HepG2 (cell line): ENCODE data around the gene GPN2. TPM values are rescaled to one million over a fixed set of nuclear protein-coding genes. Genes with fewer than 3 reads are reported as not detected.

Experiments
- ETV6 ChIP-seq: sonication (generic); formaldehyde crosslinking; conservative IDR thresholded peaks from 2 replicates; pipeline ENCODE4 v1.4.0; 2020; ENCODE audit warnings: missing genetic modification reagents
- FOXA3 ChIP-seq: IDR thresholded peaks from 2 replicates; pipeline ENCODE4 v1.6.1; 2016; ENCODE audit warnings: missing genetic modification reagents, missing compliant biosample characterization
- FOXJ3 ChIP-seq: sonication (generic); formaldehyde crosslinking; IDR thresholded peaks from 2 replicates; pipeline ENCODE4 v1.4.0; 2020; ENCODE audit warnings: missing genetic modification reagents, mild to moderate bottlenecking, borderline replicate concordance
- GATAD2A ChIP-seq: IDR thresholded peaks from 2 replicates; pipeline ENCODE4 v1.6.1; 2016
- HNRNPL ChIP-seq: fragments of 200-400 bp; formaldehyde crosslinking; IDR thresholded peaks from 2 replicates; pipeline ENCODE4 v1.6.1; 2017; ENCODE audit warnings: mild to moderate bottlenecking, low read depth, low read length
- KDM4B ChIP-seq: sonication (generic); formaldehyde crosslinking; IDR thresholded peaks from 2 replicates; pipeline ENCODE4 v1.4.0; 2020; ENCODE audit warnings: missing genetic modification reagents
- SALL1 ChIP-seq: sonication (generic); formaldehyde crosslinking; IDR thresholded peaks from 2 replicates; pipeline ENCODE4 v1.8.0; 2022; ENCODE audit warnings: mild to moderate bottlenecking, missing genetic modification reagents
- SOX6 ChIP-seq, 2 experiments: fragments of 450-650 bp in 1 of 2; sonication (generic) in 1 of 2; formaldehyde crosslinking in 1 of 2; IDR thresholded peaks; 2 replicates each; pipeline versions ENCODE4 v1.4.0 to v1.6.1; 2017 to 2020; ENCODE audit warnings: antibody characterized with exemption in 1 of 2, mild to moderate bottlenecking in 1 of 2, missing genetic modification reagents in 1 of 2
- ZFP36L1 ChIP-seq: sonication (generic); formaldehyde crosslinking; IDR thresholded peaks from 2 replicates; pipeline ENCODE4 v1.8.0; 2022; ENCODE audit warnings: mild to moderate bottlenecking, missing genetic modification reagents, moderate library complexity
- ZNF350 ChIP-seq: sonication (generic); formaldehyde crosslinking; IDR thresholded peaks from 2 replicates; pipeline ENCODE4 v1.4.0; 2020; ENCODE audit warnings: mild to moderate bottlenecking, low read depth, missing genetic modification reagents, borderline replicate concordance
- ZNF724P ChIP-seq: sonication (generic); formaldehyde crosslinking; IDR thresholded peaks from 2 replicates; pipeline ENCODE4 v1.8.0; 2022; ENCODE audit warnings: missing genetic modification reagents, borderline replicate concordance
- polyA plus RNA-seq, 8 experiments: library from polyadenylated mRNA; depleted of rRNA in 3 of 8; stranded (reverse) in 7 of 8; unstranded in 1 of 8; fragments of >200 nt; fragmentation: Illumina TruSeq in 4 of 8; extraction: Trizol in 4 of 8; gene quantifications; 2 replicates each; pipeline versions ENCODE4 v1.2.1 to v1.2.3, GENCODE V29; 2011 to 2016; ENCODE audit warnings: low read depth in 4 of 8, missing spikeins in 1 of 8, mixed read lengths in 1 of 8; ENCODE audit not compliant: insufficient read depth in 1 of 8
- total RNA-seq, 5 experiments: library from RNA; depleted of rRNA; stranded (reverse); fragments of >200 nt; fragmentation: Illumina TruSeq; extraction: Trizol; gene quantifications; 2 replicates each; pipeline ENCODE4 v1.2.3, GENCODE V29; 2016; ENCODE audit warnings: low read depth in 1 of 5
- TF ChIP-seq, protein P1 (sequence below): sonication (generic); formaldehyde crosslinking; IDR thresholded peaks from one replicate; pipeline ENCODE4 v1.5.1; 2020; ENCODE audit warnings: mild to moderate bottlenecking, missing genetic modification reagents; ENCODE audit errors: not compliant biosample characterization
- TF ChIP-seq, protein P2 (sequence below): sonication (generic); formaldehyde crosslinking; conservative IDR thresholded peaks from 2 replicates; pipeline ENCODE4 v1.4.0; 2020; ENCODE audit warnings: mild to moderate bottlenecking, missing genetic modification reagents, moderate library complexity
- TF ChIP-seq, protein P3 (sequence below): sonication (generic); formaldehyde crosslinking; IDR thresholded peaks from 2 replicates; pipeline ENCODE4 v1.4.0; 2020; ENCODE audit warnings: missing genetic modification reagents

GPN2 gene
- total and polyA plus RNA-seq, 2 of the 13 experiments (the other 11 are each of a cell fraction or from before 2014, with no cell fraction given): 19.3 to 38.9 TPM

DNA sequence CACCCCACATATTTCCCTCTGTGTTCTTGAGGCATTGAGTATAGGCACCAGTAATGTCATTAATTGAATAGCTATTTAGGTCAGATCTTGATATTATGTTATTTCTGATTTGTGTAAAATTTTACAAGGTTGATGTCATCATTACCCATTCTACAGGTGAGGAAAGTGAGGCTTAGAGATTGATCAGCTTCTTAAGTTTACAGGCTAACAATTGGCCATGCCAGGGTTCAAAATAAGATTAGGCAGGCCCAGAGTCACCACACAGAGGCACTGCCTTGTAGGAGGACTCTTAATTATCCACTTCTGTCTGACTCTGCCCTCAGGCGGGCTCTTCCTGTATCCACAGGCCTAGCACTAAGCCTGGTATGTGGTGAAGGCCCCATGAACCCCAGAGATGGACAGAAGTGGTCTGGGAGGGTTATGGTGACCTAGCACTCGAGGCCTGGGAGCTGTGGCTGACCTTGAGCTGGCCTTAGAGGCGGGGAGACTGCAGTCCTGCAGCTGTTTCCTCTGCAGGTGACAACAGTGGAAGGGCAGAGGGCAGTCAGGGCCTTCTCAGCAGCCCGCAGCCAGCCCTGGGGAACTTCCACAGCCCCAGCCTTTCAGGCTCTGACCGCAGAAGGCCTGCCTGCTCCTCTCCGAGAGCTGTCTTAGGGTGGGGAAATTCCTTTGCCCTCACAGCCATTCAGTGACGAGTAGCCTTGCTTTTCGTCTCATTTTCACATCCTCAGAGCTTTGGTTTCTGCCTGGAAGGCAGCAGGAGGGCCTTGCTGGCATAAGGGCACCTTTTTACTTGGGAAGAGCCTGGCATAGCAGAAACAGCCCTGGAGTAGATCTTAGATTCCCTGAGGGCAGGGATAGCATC, 51.4 kb downstream of the GPN2 start (continued):
- TF ChIP-seq, protein P1, sequence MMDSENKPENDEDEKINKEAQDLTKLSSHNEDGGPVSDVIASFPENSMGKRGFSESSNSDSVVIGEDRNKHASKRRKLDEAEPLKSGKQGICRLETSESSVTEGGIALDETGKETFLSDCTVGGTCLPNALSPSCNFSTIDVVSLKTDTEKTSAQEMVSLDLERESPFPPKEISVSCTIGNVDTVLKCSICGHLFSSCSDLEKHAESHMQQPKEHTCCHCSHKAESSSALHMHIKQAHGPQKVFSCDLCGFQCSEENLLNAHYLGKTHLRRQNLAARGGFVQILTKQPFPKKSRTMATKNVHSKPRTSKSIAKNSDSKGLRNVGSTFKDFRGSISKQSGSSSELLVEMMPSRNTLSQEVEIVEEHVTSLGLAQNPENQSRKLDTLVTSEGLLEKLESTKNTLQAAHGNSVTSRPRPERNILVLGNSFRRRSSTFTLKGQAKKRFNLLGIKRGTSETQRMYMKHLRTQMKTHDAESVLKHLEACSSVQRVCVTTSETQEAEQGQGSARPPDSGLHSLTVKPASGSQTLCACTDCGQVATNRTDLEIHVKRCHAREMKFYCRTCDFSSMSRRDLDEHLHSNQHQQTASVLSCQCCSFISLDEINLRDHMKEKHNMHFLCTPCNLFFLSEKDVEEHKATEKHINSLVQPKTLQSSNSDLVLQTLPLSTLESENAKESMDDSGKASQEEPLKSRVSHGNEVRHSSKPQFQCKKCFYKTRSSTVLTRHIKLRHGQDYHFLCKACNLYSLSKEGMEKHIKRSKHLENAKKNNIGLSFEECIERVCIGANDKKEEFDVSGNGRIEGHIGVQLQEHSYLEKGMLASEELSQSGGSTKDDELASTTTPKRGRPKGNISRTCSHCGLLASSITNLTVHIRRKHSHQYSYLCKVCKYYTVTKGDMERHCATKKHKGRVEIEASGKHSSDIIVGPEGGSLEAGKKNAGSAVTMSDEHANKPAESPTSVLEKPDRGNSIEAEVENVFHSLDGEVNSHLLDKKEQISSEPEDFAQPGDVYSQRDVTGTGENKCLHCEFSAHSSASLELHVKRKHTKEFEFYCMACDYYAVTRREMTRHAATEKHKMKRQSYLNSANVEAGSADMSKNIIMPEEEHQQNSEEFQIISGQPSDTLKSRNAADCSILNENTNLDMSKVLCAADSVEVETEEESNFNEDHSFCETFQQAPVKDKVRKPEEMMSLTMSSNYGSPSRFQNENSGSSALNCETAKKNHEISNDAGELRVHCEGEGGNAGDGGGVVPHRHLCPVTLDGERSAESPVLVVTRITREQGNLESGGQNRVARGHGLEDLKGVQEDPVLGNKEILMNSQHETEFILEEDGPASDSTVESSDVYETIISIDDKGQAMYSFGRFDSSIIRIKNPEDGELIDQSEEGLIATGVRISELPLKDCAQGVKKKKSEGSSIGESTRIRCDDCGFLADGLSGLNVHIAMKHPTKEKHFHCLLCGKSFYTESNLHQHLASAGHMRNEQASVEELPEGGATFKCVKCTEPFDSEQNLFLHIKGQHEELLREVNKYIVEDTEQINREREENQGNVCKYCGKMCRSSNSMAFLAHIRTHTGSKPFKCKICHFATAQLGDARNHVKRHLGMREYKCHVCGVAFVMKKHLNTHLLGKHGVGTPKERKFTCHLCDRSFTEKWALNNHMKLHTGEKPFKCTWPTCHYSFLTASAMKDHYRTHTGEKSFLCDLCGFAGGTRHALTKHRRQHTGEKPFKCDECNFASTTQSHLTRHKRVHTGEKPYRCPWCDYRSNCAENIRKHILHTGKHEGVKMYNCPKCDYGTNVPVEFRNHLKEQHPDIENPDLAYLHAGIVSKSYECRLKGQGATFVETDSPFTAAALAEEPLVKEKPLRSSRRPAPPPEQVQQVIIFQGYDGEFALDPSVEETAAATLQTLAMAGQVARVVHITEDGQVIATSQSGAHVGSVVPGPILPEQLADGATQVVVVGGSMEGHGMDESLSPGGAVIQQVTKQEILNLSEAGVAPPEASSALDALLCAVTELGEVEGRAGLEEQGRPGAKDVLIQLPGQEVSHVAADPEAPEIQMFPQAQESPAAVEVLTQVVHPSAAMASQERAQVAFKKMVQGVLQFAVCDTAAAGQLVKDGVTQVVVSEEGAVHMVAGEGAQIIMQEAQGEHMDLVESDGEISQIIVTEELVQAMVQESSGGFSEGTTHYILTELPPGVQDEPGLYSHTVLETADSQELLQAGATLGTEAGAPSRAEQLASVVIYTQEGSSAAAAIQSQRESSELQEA (CRISPR knock-in tag): peak; percentile 30
- TF ChIP-seq, protein P2, sequence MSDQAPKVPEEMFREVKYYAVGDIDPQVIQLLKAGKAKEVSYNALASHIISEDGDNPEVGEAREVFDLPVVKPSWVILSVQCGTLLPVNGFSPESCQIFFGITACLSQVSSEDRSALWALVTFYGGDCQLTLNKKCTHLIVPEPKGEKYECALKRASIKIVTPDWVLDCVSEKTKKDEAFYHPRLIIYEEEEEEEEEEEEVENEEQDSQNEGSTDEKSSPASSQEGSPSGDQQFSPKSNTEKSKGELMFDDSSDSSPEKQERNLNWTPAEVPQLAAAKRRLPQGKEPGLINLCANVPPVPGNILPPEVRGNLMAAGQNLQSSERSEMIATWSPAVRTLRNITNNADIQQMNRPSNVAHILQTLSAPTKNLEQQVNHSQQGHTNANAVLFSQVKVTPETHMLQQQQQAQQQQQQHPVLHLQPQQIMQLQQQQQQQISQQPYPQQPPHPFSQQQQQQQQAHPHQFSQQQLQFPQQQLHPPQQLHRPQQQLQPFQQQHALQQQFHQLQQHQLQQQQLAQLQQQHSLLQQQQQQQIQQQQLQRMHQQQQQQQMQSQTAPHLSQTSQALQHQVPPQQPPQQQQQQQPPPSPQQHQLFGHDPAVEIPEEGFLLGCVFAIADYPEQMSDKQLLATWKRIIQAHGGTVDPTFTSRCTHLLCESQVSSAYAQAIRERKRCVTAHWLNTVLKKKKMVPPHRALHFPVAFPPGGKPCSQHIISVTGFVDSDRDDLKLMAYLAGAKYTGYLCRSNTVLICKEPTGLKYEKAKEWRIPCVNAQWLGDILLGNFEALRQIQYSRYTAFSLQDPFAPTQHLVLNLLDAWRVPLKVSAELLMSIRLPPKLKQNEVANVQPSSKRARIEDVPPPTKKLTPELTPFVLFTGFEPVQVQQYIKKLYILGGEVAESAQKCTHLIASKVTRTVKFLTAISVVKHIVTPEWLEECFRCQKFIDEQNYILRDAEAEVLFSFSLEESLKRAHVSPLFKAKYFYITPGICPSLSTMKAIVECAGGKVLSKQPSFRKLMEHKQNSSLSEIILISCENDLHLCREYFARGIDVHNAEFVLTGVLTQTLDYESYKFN (CRISPR knock-in tag): peak; percentile 66
- TF ChIP-seq KDM4B (CRISPR knock-in tag) (peak; percentile 79; the same call in 1 of the 2 replicates), FOXA3 (CRISPR knock-in tag) (0 out of 2 replicates have a peak, but pooled peaks have one; percentile 34), ZNF724P (CRISPR knock-in tag) (peak; percentile 30; the same call in 1 of the 2 replicates), FOXJ3 (peak; percentile 54; the same call in 1 of the 2 replicates), SALL1 (CRISPR knock-in tag) (peak; percentile 73), ETV6 (CRISPR knock-in tag) (0 out of 2 replicates have a peak, but pooled peaks have one; percentile 47), ZNF350 (CRISPR knock-in tag) (peak; percentile 58; the same call in 1 of the 2 replicates), ZFP36L1 (CRISPR knock-in tag) (no peak), SOX6 (IDR thresholded peaks at IDR 0.05) (no peak), SOX6 (CRISPR knock-in tag; IDR thresholded peaks at IDR 0.05) (peak; percentile 39; the same call in 1 of the 2 replicates), HNRNPL (0 out of 2 replicates have a peak, but pooled peaks have one; percentile 65), GATAD2A (CRISPR knock-in tag) (peak; percentile 72)
- TF ChIP-seq, protein P3, sequence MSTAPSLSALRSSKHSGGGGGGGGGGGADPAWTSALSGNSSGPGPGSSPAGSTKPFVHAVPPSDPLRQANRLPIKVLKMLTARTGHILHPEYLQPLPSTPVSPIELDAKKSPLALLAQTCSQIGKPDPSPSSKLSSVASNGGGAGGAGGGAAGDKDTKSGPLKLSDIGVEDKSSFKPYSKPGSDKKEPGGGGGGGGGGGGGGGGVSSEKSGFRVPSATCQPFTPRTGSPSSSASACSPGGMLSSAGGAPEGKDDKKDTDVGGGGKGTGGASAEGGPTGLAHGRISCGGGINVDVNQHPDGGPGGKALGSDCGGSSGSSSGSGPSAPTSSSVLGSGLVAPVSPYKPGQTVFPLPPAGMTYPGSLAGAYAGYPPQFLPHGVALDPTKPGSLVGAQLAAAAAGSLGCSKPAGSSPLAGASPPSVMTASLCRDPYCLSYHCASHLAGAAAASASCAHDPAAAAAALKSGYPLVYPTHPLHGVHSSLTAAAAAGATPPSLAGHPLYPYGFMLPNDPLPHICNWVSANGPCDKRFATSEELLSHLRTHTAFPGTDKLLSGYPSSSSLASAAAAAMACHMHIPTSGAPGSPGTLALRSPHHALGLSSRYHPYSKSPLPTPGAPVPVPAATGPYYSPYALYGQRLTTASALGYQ (CRISPR knock-in tag): no peak
